DLD1 (cell line): Measurements from ENCODE around the gene HOXB6.

Source experiments
- in situ Hi-C: cut with HindIII; loops from 2 replicates; pipeline ENCODE4 v1.10.0; 2017; ENCODE audit warnings: low sequenced_read_pairs

The HOXB6 gene

DNA sequence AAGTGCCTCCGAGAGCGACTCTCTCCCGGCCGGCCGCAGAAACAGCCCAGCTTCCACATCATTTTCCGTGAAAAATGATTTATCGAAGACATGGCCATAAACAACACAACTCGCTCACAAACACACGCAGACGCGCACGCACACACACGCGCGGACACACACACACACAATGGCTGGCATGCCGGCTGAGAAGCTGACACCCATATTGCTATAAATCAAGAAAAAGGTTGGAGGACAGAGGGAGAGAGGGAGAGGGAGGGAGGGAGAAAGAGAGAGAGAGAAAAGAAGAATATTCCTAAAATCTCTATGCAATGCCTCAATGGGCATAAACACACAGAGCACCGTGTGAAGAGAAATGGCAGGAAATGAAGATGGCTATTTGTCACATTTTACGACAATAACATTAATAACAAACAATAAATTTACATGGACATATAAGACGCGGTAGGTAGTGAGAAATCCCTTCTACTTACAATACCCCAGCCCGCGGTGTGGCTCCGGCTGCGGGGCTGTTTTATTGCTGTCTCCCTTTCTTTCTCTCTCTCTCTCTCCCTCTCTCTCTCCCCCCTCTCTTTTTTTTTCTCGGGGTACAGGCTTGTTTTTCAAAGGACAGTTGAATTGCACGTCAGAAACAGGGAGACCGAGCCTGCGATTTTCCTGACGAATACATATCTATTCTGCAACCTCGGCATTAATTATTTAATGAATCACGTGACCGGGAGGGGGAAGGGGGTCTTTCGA lies 36.1 kb downstream of the HOXB6 start:
- in situ Hi-C loops, result no loop called here

DNA sequence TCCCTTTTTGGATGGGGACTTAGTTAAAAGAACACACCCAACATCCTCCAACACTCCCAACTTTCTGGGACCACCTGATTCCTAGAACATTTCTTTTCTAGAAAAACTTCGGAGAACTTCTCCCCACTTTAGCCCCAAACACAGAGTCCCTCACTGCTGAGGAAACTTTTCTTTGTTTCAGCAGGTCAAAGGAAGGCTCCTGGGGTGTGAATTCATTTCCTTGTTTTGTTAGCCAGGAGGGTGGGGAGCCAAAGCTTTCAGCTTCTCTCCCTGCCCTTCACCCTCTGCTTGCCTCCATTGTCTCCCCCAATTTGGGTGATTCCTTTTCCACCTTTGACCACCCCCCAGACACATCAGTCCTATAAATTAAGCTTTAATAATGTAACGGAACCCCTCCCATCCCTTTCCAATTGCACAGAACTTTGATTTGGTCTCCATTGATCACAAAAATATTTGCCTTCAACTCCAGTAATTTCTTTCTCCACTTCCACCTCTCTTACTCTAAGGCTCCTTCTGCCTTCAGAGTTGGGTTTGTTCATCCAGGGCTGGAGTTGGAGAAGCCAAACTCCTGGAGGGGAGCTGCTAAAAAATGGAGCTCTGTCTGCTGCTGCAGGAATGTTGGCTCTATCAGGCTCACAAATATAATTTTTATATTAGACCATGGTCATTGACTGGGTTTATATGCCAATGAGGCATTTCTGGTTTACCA lies 37.0 kb downstream of the HOXB6 start:
- in situ Hi-C loops, result no loop called here

DNA sequence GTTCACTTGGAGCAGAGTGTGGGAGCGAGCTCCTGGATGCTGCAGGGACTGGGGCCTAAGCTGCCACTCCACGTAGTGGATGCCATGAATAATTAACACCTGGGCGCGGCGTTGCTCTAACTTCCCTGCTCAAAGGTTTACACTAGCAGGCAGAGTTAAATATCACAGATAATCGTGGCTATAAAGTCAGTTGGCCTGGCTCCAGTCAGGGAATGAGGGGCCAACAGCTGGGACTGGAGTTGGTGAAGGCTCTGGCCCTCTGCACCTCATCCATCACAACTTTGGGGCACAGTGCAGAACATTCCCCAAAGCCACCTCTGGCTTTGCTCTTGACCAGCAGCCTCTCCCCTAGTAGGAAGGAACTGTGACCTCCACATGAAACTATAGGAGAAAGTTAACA lies 37.6 kb downstream of the HOXB6 start:
- in situ Hi-C loops, result no loop called here

DNA sequence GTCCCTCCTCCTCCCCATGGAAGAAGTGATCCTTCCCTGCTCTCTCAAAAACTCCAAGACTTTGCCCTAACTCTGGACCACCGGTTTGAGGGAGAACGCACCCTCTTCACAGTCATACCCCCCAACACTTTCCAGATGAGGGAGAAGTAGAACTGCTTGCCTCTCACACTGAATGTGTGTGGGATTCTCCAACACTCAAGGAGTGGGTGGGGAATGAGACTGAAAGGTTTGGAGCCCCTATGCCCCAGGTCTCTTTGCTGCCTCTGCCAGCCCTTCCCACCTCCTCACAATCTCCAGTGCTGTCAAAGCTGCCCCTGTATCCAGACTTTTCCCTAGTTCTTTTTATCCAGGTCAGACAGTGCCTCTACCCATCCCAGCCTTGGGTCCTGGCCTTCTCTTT lies 38.1 kb downstream of the HOXB6 start:
- in situ Hi-C loops, result no loop called here

DNA sequence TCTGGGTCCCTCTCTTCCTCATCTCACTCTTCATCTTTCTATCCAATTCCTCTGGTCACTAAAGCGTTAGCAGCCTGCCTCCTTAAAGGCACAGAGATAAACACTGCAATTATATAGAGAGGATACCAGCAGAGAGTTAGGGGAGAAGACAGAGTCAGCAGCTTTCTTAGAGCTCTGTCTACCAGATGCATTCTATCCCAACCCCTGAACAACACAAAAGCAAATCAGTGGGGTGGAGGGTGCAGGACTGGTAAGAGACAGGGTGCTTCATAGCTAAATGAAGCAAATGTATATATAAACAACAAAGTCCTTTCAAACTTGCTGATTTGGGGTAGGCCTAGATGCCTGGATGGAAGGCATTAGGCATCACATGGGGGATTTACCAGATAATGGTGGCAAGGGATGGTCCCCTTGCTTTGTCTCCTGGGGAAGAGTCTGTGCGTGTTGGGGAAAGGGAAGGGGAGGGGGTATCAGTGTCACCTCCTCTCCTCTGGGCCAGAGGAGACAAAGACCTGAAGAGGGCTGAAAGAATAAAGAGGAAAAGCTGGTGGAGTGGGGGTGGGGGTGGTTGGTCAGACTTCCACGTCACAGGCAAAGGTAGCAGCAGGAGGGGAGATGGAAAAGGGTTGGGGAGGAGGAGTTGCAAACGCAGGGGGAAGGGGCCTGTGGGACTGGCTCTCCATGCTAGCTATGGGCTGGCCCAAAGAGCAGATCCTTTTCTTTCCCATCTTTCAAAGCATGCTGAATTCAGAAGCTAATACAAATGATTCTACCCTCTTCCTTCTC lies 38.7 kb downstream of the HOXB6 start:
- in situ Hi-C loops, result no loop called here

DNA sequence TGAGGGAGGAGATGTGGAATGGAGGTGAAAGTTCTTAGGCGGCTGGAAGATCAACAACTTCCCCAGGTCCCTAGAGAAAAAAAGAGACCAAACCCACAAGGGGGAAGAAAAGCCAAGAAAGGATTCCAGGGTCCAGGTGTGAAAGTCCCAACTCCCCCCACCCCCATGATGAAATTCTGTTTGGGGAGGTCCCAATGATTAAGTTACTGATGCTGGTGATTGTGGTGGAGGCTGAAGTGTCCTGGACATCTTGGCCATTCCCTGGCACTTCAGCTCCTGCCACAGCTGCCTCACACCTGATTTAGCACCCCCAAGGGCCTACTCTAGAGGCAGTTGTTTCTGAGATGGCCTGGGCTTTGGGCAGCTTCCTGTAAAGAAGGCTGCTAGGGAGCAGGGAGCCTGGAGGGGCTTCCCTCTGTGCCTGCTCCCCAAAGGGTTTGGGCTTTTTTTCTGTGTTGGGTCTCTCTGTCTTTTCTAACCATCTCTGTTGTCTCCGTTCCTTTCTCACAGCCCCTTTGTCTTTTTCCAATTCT lies 39.7 kb downstream of the HOXB6 start:
- in situ Hi-C loops, result no loop called here

DNA sequence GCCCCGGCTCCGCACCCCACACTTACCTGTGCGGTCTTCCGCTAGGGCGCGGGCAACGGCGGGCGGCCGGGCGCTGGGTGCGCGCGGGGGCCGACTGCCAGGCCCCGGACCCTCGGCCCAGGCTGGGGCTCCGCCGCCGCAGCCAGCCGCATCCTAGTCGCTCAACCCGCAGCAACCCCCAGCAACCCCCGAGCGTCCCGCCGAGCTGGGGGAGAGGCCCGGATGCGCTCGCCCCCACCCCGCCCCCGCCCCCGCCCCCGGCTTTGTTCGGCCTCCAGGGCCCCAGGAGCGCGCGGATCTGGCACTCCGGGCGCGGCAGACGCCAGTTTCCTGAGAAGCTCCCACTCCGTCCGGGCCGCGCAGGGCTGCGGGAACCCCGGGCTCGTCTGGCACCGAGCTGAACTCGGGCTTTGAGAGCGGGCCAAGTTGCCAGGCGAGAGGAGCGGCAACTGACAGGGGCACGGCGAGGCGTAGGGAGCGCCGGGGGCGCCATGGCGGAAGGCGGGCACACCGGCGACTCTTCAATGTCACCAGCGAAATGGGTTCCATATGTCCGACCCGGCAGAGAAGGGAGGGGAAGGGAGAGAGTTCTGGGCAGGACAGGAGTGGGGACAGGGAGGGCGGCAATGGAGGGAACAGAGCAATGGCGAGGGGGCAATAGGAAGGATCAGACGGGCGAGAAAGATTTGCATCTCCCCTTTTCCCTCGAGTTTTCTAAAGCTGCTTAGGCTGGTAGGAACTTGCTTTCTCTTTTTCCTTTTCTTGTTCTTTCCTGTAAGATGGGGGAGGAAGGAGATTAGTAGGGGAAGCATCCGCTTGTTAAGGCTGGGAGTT lies 40.4 kb downstream of the HOXB6 start:
- in situ Hi-C loops, result no loop called here

DNA sequence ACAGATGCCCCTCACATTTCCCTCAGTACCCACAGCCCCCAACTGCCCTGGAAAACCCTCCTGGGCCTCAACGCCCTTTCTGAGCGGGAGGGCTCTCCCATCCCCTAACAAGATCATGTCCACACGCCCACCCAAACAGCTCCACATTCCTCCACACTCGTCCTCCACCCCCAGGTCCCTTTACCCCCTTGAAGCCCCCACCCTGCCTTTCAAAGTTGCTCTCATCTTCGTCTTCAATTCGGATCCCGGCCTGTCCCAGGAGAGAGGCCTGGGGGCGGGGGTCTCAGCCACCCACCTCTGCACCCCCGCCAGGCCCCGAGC lies 41.0 kb downstream of the HOXB6 start:
- in situ Hi-C loops, result no loop called here

DNA sequence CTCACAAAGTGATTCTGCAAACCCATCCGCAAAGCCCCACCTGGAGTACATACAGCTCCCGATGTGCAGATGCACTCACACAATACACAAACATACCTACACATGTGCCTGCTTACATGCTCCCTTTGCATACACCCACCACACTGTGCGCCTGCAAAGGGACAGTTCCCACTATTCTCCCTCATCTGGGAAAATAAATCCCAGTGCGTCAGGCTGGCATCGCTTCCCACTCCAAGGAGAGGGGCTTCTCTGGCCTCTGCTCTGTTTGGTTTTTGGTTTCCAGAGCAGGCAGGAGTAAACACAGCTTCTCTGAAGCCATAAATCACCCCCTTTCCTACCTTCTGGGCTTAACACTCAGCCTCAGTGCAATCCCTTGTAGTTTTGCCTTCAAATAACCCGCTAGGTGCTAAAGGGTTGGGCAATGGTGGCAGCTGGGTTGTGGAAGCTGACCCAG lies 41.4 kb downstream of the HOXB6 start:
- in situ Hi-C loops, result no loop called here

DNA sequence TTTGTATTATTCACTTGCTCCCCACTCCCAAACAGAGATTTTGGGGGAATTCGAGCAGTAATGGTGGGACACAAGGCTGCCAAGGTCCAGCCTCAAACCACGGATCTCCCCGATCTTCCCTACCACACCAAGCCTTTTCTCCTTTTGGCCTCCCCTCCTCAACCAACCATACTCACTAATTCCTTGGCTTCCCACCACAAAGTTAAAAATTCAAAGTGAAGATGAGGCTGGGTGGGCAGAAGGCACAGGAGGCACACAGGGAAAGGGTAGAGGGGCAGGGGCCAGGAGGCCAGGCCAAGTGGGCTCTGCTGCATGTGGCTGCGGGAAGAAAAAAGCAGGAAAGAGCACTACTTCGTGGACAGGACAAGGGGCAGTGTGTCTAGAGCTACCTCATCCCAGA lies 41.9 kb downstream of the HOXB6 start:
- in situ Hi-C loops, result no loop called here

DNA sequence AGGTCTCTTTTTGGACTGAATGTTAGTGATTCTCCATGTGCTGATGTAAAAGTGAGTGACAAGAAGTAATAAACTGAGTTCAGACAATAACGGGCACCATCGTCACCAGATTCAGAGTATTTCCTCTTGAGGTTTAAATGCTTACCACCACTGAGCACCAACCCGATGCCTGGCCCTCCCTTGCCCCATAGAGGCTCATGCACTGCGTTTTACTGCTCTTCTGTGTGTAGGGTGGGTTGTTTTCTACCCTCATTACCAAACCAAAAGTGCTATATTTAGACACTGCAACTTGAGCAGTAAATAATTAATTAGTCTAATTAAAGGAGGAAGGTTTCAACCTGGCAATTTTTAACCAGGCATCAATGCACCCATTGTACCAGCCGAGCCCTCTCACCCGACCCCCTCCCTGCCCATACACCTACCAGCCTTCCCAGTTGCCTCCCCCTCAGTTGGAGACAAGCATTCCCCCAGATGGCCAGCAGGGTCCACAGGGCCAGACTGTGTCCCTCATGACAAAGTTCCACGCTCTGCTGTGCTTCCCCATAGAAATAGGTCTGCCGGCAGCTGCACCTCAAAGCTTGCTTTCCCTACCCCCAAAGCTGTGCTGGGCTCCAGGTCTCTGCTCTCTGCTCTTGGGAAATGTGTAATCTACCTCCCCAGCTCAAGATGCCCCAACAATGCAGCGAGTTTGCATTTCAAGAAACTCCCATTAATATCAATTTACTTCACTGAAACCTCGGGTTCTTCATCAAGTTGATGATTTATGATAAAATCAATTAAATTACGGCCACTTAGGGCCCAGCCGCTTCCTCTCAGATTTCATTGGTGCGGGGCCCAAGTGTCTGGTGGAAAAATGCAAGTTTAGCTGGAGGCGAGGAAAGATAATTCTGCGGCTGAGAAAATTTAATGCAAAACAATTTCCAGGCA lies 42.6 kb downstream of the HOXB6 start:
- in situ Hi-C loops, result no loop called here

DNA sequence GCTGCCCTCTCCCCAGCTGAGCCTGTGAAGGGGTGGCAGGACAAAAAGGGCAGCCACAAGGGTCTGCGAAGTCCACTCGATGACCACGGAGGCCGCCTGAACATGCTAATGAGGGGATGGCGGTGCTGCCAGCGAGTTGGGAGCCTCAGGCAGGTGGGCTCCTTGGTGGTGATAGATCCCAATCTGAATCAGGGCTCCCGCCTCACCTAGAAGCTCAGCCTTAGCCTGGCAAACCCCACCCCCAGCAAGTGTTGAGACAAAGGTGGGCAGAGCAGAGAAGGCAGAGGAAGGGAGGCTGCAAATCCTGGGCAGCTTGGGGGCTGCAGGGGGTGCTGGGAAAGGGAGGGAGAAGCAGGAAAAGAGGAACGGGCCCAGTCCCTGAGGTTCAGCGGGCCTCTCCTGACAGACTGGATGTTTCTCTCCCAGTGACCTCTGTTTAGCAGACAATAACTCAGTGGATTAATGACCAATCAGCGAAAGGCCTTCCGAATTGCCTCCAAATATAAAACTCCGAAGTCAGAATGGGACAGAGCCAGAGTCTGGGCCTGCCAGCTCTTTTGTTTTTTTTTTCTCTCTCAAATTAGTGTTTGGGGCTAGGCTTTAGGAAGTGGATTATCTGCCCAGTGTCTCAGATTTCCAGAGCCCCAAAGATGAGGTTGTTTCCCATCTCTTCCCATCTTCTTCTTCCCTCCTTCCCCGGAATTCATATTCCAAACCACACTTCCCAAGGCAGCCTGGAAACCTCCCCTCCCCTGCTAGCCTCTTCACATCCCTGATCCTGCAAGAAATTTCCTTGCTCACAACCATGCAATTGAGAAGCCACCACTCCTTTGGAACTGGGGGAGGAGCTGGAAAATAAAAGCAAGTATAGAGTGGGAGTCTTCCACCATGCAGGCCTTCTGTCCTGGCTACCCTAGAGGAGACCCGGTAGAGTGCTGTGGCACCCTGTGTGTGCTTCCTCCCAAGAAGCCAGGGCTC lies 44.7 kb downstream of the HOXB6 start:
- in situ Hi-C loops, result no loop called here

DNA sequence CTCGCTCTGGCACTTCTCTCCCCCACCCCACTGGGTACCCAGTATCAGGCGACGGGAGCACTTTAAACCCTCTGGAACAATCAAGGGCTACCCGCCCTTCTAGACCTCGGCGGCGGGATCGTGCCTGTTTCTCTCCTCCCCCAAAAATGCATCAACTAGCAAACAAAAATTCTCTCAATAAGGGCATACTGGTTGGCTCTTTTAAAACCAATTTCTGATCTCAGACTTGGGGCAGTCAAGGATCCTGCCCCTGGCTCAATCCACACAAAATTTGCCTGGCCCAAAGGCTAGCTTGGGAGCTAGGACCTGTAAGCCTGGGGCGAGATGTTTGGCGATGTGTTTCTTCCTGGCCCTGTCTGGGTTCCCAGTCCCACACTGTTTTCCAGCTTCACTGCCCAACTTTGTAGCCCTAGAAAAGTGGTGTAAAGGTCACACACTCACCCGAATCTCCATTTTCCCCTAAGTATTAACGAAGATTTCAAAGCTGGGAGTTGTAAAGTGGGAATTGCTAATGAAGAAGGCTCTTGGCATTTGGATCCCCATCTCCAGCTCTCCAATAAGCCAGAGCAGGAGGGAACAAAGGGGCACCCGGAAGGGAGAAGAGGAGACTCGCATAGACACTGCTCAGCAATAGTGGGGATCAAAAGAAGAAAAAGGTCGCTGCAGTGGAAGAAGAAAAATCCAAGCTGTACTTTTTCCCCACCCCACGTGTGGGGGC lies 45.5 kb downstream of the HOXB6 start:
- in situ Hi-C loops, result no loop called here

DNA sequence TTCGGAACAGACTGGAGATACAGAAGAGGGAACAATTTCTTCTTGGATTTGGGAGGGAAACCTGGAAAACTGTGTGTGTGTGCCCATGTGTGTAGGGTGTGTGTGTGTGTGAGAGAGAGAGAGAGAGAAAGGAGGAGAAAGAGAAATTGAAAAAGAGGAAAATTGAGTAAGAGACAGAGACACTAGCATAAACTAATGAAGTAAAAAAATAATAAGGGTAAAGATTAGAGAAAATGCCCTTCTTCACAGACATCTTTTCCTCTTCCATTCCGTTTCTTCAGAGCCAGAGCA lies 46.0 kb downstream of the HOXB6 start:
- in situ Hi-C loops, result no loop called here

DNA sequence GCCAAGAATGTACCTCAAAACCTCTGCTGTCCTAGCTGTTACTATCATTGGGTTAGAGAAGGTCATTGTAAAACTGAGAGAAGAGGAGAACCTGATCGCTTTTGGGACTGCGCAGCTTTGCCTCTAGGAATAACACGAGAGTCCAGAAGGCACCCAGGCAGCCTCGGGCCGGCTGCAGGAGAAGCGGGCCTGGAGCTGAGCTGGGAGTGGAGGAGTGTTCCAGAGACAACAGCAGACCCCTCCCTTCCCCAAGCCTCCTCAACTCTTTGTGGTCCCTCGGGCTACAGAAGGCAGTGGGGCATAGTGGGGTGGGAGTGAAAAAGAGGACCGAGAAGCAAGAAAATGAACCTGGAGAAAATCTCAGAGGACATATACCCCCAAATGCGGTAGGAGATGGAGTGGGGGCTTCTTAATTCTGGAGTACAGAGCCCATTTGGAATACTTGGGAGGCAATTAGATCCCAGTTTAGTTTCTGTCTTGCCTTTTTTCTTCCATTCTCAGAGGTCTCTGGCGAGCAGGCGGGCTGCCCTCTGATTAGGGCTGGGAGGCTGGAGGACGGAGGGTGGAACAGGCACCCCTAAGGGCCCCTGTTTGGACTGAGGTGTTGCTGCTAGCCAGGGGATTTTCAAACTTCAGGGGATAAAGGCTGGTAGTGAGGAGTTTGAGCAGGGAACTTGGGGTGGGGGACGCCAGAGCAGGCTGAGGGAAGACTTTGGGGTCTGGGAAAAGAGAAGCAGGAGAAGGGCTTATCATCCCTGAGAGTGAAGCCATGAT lies 46.5 kb downstream of the HOXB6 start:
- in situ Hi-C loops, result no loop called here

DNA sequence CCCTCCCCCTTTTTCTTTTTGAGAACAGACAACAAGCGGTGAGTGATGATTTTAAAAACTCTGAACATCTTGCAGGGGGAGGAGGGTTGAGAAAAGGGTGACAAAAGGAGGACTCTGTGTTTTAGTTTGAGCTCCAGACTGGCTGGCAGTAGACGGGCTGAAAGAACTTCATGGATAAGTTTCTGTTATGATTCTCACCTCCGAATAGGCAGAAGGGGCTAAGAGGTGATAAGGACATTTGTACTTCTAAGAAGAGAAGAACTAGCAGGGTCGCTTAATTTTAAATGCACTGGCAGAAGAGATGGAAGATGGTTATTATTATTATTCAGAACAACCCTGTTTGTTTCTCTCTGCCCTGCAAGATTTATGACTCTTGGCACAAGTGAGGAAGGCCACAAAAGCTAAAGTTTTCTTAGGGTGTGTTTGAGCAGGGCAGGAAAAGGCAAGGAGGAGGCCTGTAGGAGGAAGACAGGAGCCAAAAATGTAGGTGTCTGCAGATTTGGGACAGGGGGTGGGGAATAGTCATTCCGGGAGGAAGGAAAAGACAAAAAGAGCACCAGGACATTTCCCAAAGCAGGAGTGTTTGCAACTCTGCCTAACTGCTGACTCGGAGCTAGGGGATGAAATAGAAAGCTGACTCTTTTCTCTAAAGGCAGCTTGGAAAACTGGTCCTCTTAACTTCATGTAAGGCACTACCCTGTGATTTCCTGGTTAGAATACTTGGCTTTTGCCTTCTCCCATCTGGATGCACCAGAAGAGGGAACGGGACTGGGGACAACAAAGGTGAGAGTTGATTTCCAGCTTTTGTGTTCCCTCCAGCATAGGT lies 48.0 kb downstream of the HOXB6 start:
- in situ Hi-C loops, result no loop called here

DNA sequence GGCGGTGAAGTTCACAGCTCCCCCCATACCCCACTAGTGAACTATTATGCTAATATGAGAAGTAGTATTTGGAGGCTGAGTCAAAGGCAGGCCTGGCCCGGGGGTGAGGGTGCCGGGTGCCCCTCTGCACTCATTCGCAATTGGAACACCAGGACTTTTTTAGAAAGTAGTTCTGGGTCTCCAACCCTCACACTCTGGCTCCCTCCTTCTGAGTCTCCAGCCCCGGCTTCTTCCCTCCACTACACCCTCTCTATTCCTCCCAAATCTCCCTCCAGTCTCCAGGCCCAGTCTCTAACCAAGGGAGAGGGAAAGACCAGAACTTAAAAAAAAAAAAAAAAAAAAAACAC lies 48.6 kb downstream of the HOXB6 start:
- in situ Hi-C loops, result no loop called here
